Loucy (cell line): Measurements from ENCODE around the gene DGKB.

ENCODE experiments used
- EZH2phosphoT487 ChIP-seq: fragments of 200-600 bp; IDR thresholded peaks from 2 replicates; pipeline ENCODE4 v1.6.1; 2018; ENCODE audit warnings: antibody characterized with exemption, mild to moderate bottlenecking, moderate library complexity, borderline replicate concordance
- TF ChIP-seq, protein P1 (sequence below): fragments of 200-600 bp; sonication (generic); conservative IDR thresholded peaks from 2 replicates; pipeline ENCODE4 v1.5.1; 2014; ENCODE audit warnings: mild to moderate bottlenecking, antibody characterized with exemption, low read length

DNA sequence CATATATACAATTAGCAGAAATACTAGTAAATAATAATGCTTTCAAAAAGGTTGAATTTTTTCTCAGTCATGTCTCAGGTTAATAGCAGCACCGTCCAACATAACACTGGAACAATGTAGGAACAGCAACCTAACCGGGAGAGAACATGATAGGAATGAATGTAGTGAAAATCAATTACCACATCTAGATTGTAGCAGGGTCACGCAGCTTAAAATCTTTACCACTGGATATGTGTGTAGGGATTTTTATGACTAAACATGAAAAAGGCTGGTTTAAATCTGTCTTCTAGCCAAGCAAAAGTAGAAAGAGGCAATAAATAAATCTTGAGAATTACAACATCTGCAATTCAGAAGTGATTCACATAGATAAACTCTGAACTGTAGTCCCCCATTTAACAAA, 326.0 kb downstream of the DGKB start:
- TF ChIP-seq, protein P1, sequence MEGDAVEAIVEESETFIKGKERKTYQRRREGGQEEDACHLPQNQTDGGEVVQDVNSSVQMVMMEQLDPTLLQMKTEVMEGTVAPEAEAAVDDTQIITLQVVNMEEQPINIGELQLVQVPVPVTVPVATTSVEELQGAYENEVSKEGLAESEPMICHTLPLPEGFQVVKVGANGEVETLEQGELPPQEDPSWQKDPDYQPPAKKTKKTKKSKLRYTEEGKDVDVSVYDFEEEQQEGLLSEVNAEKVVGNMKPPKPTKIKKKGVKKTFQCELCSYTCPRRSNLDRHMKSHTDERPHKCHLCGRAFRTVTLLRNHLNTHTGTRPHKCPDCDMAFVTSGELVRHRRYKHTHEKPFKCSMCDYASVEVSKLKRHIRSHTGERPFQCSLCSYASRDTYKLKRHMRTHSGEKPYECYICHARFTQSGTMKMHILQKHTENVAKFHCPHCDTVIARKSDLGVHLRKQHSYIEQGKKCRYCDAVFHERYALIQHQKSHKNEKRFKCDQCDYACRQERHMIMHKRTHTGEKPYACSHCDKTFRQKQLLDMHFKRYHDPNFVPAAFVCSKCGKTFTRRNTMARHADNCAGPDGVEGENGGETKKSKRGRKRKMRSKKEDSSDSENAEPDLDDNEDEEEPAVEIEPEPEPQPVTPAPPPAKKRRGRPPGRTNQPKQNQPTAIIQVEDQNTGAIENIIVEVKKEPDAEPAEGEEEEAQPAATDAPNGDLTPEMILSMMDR: no peak
- no peak for TF ChIP-seq EZH2phosphoT487
